IMR-90 (cell line): Measurements from ENCODE around the gene RCCD1.

Source experiments
- BHLHE40 ChIP-seq: fragments of 150-350 bp; IDR thresholded peaks from 2 replicates; pipeline ENCODE4 v1.6.1; 2016; ENCODE audit warnings: mild to moderate bottlenecking, low read depth, low read length
- CEBPB ChIP-seq: IDR thresholded peaks from 2 replicates; pipeline ENCODE4 v1.6.1; 2012; ENCODE audit warnings: low read depth, low read length, improper control_type of control experiment
- CTCF ChIP-seq: conservative IDR thresholded peaks from 2 replicates; pipeline ENCODE4 v1.5.1; 2012; ENCODE audit warnings: mild to moderate bottlenecking, low read depth, low read length, improper control_type of control experiment
- ELK1 ChIP-seq: fragments of 150-350 bp; IDR thresholded peaks from 2 replicates; pipeline ENCODE4 v1.6.1; 2016; ENCODE audit warnings: low read depth, mild to moderate bottlenecking, low read length, moderate library complexity, borderline replicate concordance
- MAZ ChIP-seq: IDR thresholded peaks from 2 replicates; pipeline ENCODE4 v1.6.1; 2012; ENCODE audit warnings: low read depth, mild to moderate bottlenecking, low read length, improper control_type of control experiment, moderate library complexity, borderline replicate concordance
- POLR2A ChIP-seq: IDR thresholded peaks from 2 replicates; pipeline ENCODE4 v1.6.1; 2012; ENCODE audit warnings: mild to moderate bottlenecking, low read depth, low read length
- RAD21 ChIP-seq: IDR thresholded peaks from 2 replicates; pipeline ENCODE4 v1.6.1; 2012; ENCODE audit warnings: low read length, improper control_type of control experiment
- RFX5 ChIP-seq: IDR thresholded peaks from 2 replicates; pipeline ENCODE4 v1.8.0; 2012; ENCODE audit warnings: low read depth, mild to moderate bottlenecking, low read length, moderate library complexity

DNA sequence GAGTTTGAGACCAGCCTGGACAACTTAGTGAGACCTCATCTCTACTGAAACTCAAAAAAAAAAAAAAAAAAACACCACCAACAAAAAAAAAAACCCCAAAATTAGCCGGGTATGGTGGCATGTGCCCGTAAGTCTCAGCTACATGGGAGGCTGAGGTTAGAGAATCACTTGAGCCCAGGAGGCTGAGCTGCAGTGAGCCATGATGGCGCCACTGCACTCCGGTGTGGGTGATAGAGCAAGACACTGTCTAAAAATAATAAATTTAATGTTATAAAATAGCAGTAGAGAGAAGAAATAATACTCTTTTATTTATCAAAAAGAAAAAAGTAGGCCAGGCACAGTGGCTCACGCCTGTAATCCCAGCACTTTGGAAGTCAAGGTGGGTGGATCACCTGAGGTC lies 17.4 kb downstream of the RCCD1 start:
- no peak for TF ChIP-seq CTCF
- no peak for TF ChIP-seq CEBPB
- TF ChIP-seq POLR2A = no peak
- TF ChIP-seq RFX5 = no peak
- no peak for TF ChIP-seq RAD21
- TF ChIP-seq MAZ = no peak
- no peak for TF ChIP-seq ELK1
- TF ChIP-seq BHLHE40 = no peak
